Lung (tissue), 12 donors: ENCODE results near the gene HSPA4L. TPM values are rescaled to one million over a fixed set of nuclear protein-coding genes. Genes with fewer than 3 reads are reported as not detected.
A peak's percentile ranks its signal among the peaks of the same experiment; 100 is the strongest.

ENCODE experiments used
- ATAC-seq: fragments of 200-7000 bp; cut with Tn5 transposase; one replicate; pipeline ENCODE4 v1.9.1; 2020; ENCODE audit warnings: moderate number of reproducible peaks; ENCODE audit not compliant: insufficient read depth, low FRiP score
- DNase-seq, 3 donors: peaks; one replicate each; pipeline ENCODE4 v3.0.0-alpha.2; 2013 to 2017
- H3K27ac ChIP-seq, 2 donors: one replicate each; pipeline ENCODE4 v1.5.1; 2013; ENCODE audit warnings: mild to moderate bottlenecking in 2 of 2, moderate library complexity in 2 of 2, control low read depth in 1 of 2, inconsistent platforms in 1 of 2, low read depth in 1 of 2, low read length in 1 of 2
- H3K27me3 ChIP-seq, 3 donors: one replicate each; pipeline ENCODE4 v1.5.1; 2013; ENCODE audit warnings: low read length in 2 of 3; ENCODE audit not compliant: control insufficient read depth in 3 of 3, insufficient read depth in 3 of 3
- H3K36me3 ChIP-seq, 4 donors: one replicate each; pipeline ENCODE4 v1.5.1; 2013; ENCODE audit warnings: low read length in 4 of 4, mild to moderate bottlenecking in 1 of 4, moderate library complexity in 1 of 4; ENCODE audit not compliant: control insufficient read depth in 4 of 4, insufficient read depth in 4 of 4
- H3K4me1 ChIP-seq, 5 donors: one replicate each; pipeline ENCODE4 v1.5.1; 2013; ENCODE audit warnings: low read length in 5 of 5, mild to moderate bottlenecking in 2 of 5, moderate library complexity in 1 of 5; ENCODE audit not compliant: control insufficient read depth in 5 of 5, insufficient read depth in 5 of 5
- H3K4me3 ChIP-seq: one replicate; pipeline ENCODE4 v1.5.1; 2013; ENCODE audit warnings: mild to moderate bottlenecking, control low read depth, moderate library complexity
- H3K9ac ChIP-seq, 2 donors: one replicate each; pipeline ENCODE4 v1.5.1; 2013; ENCODE audit warnings: low read length in 2 of 2, control low read depth in 1 of 2; ENCODE audit not compliant: insufficient read depth in 1 of 2
- H3K9me3 ChIP-seq, 4 donors: one replicate each; pipeline ENCODE4 v1.5.1; 2013; ENCODE audit warnings: low read length in 3 of 4, mild to moderate bottlenecking in 1 of 4, moderate library complexity in 1 of 4; ENCODE audit not compliant: control insufficient read depth in 4 of 4, insufficient read depth in 3 of 4
- CTCF ChIP-seq: IDR thresholded peaks from 2 replicates; pipeline ENCODE4 v1.5.1; 2012; ENCODE audit warnings: mild to moderate bottlenecking; ENCODE audit errors: control extremely low read depth, extremely low read depth
- WGBS, 2 donors: extraction: QIAGEN DNeasy Blood & Tissue Kit; methylation state at CpG; one replicate each; pipeline ENCODE4 v1.1.7; 2013; 5-methylcytosine and 5-hydroxymethylcytosine counted together
- polyA plus RNA-seq, 2 donors: library from polyadenylated mRNA; stranded (reverse); fragments of 200-250 nt; gene quantifications; one replicate each; pipeline ENCODE4 v1.2.1, GENCODE V29; 2013
- total RNA-seq, 2 donors: library from RNA; depleted of rRNA in 1 of 2; stranded (reverse); fragments of >200 nt in 1 of 2; gene quantifications; one replicate each; pipeline ENCODE4 v1.2.1, GENCODE V29; 2014 to 2021
- donor health status: control.
- donor health status: control.
- donor health status: Bipolar disorder and iron deficiency.
- donor health status: healthy.
- donor health status: DM: yes; HTN: yes; CAD: no.

Gene HSPA4L
- total and polyA plus RNA-seq, 4 donors = 0.91 to 6.0 (median 3.0) TPM

GRCh38 chr4:127783955-127784770 is 2.0 kb downstream of the HSPA4L start:
- DNase-seq = peak in 1 of 3 donors; percentile 26

GRCh38 chr4:127788517-127788916 is 6.4 kb downstream of the HSPA4L start:
- TF ChIP-seq CTCF = no peak
- H3K4me3 ChIP-seq = no peak overlapping the region
- no peaks in the 10 kb centered on the region for H3K36me3 ChIP-seq
- no peak overlapping the region for H3K27ac ChIP-seq
- no peaks in the 10 kb centered on the region for H3K27me3 ChIP-seq
- no peak for ATAC-seq
- no peaks in the 10 kb centered on the region for H3K9me3 ChIP-seq
- H3K9ac ChIP-seq = no peak overlapping the region
- 90 to 92% methylated on average over 2 of the region's 2 CpGs for WGBS, 2 donors
- no peaks in the 10 kb centered on the region for H3K4me1 ChIP-seq
- DNase-seq = no peak

More at GRCh38 chr4:127783955-127784770, 2.0 kb downstream of the HSPA4L start:
- no peak for ATAC-seq
- no peak overlapping the region for H3K4me3 ChIP-seq
- no peaks in the 10 kb centered on the region for H3K9me3 ChIP-seq
- no peak for TF ChIP-seq CTCF
- WGBS, 2 donors = 84 to 87% methylated on average over 9 of the region's 9 CpGs
- H3K9ac ChIP-seq = no peak overlapping the region
- peaks cover 0 to 12% (median 2%) of the 10 kb centered on the region in 5 donors for H3K4me1 ChIP-seq
- H3K36me3 ChIP-seq = no peaks in the 10 kb centered on the region
- H3K27me3 ChIP-seq = no peaks in the 10 kb centered on the region
- no peak overlapping the region for H3K27ac ChIP-seq

- Histone ChIP-seq H3K9me3 (no peaks in the 10 kb centered on the region), H3K9ac (no peak overlapping the region), H3K36me3 (no peaks in the 10 kb centered on the region), H3K4me3 (no peak overlapping the region), H3K27me3 (no peaks in the 10 kb centered on the region), H3K27ac (no peak overlapping the region), H3K4me1 (no peaks in the 10 kb centered on the region)
- ATAC-seq (no peak), DNase-seq (no peak)
- WGBS, 2 donors = 70 to 91% methylated on average over 1 of the region's 1 CpG
- TF ChIP-seq CTCF = no peak
Measured at GRCh38 chr4:127791391-127791790, 9.3 kb downstream of the HSPA4L start.

- Histone ChIP-seq H3K4me3 (no peak overlapping the region), H3K27ac (no peak overlapping the region), H3K9ac (no peak overlapping the region), H3K4me1 (no peaks in the 10 kb centered on the region), H3K36me3 (no peaks in the 10 kb centered on the region), H3K9me3 (no peaks in the 10 kb centered on the region), H3K27me3 (no peaks in the 10 kb centered on the region)
- 53 to 75% methylated on average over 1 of the region's 1 CpG for WGBS, 2 donors
- TF ChIP-seq CTCF = no peak
- no peak for DNase-seq
- ATAC-seq = no peak
Measured at GRCh38 chr4:127793528-127793927, 11.4 kb downstream of the HSPA4L start.
